Measurements from ENCODE around the gene SERPINA5. TPM values are rescaled to one million over a fixed set of nuclear protein-coding genes. Genes with fewer than 3 reads are reported as not detected.

Gene SERPINA5
- total RNA-seq, 1 donor from 2014 or later, result 0.48 TPM

Other genes starting within 250 kb of the SERPINA5 start
- gene SERPINA2, start 214.7 kb upstream of the SERPINA5 start, total RNA-seq, result not detected
- gene SERPINA1, start 192.8 kb upstream of the SERPINA5 start, total RNA-seq, result 41.6 TPM
- not detected for gene SERPINA11, start 128.6 kb upstream of the SERPINA5 start, total RNA-seq
- not detected for gene SERPINA9, start 105.2 kb upstream of the SERPINA5 start, total RNA-seq
- not detected for gene SERPINA12, start 72.0 kb upstream of the SERPINA5 start, total RNA-seq
- gene SERPINA4, start 20.0 kb upstream of the SERPINA5 start, total RNA-seq, result not detected
- gene SERPINA3, start 31.0 kb downstream of the SERPINA5 start, total RNA-seq, result 139 TPM
- 1.7 TPM for gene GSC, start 188.7 kb downstream of the SERPINA5 start, total RNA-seq

All from mesenteric fat pad (tissue), 1 donor.